Stimulated activated CD4-positive, alpha-beta T cell treated with anti-CD3 and anti-CD28 coated beads, Interleukin-12 subunit alpha, Interleukin-12 subunit beta, amount 100 ng/mL, for 4 hours (primary cell): ENCODE data around the gene CEP85L.

ENCODE experiments used
- DNase-seq: peaks from one replicate; pipeline ENCODE4 v3.0.0-alpha.2; 2020

Gene CEP85L

DNA sequence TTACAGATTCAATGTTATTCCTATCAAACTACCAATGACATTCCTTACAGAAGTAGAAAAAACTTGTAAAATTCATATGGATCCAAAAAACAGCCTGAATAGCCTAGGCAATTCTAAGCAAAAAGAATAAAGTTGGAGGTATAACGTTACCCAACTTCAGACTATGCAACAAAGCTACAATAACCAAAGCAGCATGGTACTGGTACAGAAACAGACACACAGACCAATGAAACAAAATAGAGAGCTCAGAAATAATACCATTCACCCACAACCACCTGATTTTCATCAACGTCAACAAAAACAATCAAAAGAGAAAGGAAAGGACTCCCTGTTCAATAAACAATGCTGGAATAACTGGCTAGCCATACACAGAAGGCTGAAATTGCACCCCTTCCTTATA is 120.4 kb downstream of the CEP85L start:
- no peak for DNase-seq

- no peak for DNase-seq
Measured at GRCh38 chr6:118529756-118530155, 121.6 kb downstream of the CEP85L start.

GRCh38 chr6:118528129-118528528 is 123.3 kb downstream of the CEP85L start:
- DNase-seq: no peak

DNA sequence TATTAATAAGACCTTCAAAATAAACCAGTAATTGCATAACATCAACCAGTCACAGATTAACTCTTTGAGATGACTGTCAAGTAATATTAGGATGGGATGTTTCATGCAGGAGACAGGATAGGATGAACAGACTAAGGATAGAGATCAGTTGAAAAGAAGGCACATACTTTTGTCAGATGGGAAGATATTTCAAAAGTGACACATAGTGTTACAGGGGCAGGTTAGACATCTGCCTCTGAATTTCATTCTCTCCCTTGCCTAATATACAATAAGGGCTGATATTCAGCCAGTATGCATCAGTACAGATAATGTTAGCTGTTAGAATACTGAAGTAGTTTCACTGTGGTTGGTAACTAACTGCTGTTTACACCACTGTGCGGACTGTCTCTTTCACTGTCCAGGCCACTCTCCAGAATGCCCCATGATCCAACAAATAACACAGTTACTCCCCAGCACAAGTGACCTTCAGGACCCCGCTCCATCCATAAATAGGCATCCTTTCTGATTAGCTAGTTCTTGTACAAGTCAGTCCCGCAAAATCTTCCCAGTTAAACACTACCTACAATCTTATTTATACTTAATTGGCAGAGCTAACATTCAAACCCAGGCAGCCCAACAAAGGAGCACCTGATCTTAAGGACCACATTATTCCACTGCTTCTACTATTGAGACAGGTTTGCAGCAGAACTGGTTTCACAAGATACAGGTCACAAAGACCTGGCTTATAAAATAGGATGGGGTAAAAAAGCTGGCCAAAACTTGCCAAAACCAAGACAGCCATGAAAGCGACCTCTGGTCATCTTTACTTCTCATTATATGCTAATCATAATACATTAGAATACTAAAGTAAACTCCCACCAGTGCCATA is 125.2 kb downstream of the CEP85L start:
- no peak for DNase-seq

- no peak for DNase-seq
Measured at GRCh38 chr6:118524686-118525085, 126.7 kb downstream of the CEP85L start.

GRCh38 chr6:118523216-118523615 is 128.2 kb downstream of the CEP85L start:
- DNase-seq: no peak

- no peak for DNase-seq
Measured at GRCh38 chr6:118522422-118522821, 129.0 kb downstream of the CEP85L start.

DNA sequence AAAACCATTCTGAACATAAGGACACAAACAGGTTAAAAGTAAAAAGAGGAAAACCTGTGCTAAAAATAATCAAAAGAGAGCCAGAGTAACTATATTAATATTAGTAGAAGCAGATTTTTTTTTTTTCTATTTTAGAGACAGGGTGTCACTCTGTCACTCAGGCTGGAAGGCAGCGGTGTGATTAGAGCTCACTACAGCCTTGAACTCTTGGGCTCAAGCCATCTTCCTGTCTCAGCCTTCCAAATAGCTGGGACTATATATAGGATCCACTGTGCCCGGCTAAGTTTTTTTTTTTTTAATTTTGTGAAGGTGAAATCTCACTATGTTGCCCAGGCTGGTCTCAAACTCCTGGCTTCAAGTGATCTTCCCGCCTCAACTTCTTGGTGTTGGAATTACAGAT is 136.7 kb downstream of the CEP85L start:
- DNase-seq: no peak

- no peak for DNase-seq
Measured at GRCh38 chr6:118511930-118512715, 139.3 kb downstream of the CEP85L start.

DNA sequence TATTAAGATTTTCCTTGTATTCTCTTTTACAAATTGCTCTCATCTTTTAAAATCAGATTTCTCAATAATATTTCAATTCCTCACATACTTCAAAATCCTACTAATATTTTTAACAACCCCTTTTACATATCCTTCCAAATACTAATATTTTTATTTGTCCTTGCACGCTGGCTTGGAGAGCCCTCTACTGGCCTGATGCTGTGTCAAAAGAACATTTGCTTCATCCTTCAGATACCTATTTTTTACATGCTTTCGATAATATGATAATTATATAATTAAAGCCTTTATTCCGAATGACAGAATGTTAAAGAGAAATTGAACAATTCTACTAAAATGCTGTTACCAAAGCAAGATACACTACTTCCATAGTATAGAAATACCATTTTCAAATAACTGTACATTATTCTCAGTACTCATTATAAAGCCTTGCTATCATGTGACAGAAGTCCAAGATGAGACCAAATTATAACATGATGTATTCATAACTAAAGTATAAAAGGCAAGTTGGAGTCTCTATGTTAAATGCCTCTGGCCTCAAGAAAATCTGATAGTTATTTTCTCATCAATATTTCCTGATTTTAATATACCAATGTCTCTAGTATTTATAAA is 142.3 kb downstream of the CEP85L start:
- no peak for DNase-seq

DNA sequence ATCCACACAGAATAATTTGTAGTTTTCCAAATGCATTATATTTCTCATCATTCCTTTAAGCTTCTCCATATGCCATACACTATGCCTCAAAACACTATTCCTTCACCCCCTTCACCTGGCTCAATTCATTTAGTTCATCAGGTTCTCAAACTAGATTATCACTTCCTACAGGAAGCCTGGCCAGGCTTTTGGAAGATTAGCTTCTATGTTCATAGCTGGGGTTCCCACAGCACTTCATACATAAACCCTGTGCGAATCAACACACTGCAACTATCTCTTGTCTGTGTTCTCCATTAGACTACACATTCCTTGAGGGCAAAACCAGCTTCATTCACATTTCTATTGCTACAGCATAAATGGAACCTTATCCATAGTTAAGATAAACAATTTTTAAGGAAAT is 143.8 kb downstream of the CEP85L start:
- no peak for DNase-seq

- DNase-seq: no peak
Measured at GRCh38 chr6:118506071-118506638, 145.2 kb downstream of the CEP85L start.

DNA sequence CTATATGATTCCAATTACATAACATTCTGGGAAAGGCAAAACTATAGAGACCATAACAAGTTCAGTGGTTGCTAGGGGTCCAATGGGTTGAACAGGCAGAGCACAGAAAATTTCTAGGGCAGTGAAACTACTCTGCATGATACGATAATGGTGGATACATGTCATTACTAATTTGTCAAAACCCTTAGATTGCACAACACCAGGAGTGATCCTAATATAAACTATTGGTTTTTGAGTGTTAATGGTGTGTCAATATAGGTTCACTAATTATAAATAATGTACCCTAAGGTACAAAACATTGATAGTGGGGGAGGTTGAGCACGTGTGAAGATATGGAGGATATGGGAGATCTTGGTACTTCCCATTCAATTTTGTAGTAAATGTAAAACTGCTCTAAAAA is 145.7 kb downstream of the CEP85L start:
- no peak for DNase-seq

DNA sequence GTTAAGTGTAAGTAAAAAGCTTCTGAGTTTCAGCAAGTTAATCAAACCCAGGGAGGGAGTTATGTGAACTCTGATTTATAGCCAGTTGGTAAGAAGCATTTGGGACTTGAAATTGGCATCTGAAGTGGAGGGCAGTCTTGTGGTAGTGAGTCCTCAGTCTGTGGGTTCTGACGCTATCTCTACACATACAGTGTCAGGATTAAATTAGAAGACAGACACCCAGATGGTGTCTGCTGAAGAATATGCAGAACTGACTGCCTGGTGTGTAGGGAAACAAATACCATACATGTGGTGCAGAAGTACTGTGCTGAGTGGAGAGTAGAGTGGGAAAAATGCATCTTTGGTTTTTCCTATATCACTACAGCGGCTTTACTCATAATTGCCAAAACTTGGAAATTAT is 146.8 kb downstream of the CEP85L start:
- no peak for DNase-seq

- no peak for DNase-seq
Measured at GRCh38 chr6:118502169-118502568, 149.2 kb downstream of the CEP85L start.

DNA sequence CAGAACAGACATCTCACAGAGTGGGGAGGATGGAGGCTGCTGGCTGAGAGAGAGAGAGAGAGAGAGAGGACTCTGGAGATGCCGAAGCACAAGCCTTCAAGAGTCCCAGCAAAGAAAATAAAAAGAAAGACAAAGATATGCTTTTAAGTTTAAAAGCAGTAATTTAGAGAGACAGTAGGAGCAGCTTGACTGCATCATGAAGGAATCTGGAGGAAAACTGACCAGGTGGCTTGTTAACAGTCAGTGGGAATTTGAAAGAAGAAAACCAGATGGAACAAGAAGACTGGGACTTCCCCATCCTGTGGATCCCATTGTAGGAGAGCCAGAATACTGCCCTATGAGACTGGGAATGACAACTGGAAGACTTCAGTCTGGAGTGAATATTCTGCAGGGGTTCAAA is 149.6 kb downstream of the CEP85L start:
- DNase-seq: no peak

DNA sequence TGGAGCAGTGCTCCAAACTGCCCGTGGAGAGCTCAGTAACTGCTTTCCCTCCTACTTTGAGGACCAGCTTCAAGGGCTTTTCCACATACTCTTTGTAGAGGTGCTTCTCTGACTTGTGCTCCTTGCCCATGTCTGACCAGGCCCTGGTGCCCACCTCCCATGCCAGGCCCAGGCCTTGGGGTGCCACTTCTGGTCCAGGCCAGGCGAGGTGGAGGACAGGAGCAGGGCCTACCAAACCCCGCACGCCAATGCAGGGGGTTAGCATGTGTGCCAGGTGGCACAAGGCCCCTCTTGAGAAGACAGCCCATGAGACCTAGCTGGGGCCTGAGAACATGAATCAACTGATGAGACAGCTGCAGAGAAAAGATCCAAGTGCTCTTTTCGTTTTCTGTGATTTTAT is 150.3 kb downstream of the CEP85L start:
- no peak for DNase-seq

- no peak for DNase-seq
Measured at GRCh38 chr6:118500130-118501015, 151.0 kb downstream of the CEP85L start.

DNA sequence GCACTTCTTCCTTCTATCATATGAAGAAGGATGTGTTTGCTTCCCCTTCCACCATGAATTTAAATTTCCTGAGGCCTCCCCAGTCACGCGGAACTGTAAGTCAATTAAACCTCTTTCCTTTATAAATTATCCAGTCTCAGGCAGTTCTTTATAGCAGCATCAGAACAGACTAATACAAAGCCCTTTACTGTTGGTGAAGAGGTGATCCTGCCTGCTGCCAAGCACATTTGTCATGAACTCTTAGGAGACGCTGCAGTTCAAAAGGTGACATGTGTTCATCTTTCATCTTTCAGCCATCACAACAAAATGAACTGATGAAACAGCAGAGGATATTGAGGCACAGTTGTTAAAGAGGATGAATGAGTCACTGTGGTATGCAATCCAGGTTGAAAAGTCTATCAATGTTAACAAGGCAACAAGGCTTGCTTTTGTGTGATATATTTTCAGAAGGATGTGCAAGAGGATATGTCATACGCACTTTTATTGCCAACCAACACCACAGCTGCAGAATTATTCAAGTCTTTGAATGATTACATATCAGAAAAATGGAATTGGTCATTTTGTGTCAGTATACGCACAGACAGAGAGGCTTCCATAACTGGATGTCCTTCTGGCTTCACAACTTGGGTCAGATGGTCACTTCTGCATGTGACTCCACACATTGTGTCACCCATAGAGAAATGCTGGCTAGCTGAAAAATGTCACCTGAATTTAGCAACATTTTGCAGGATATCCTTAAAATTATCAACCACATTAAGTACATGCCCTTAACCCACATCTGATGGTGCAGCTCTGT is 155.7 kb downstream of the CEP85L start:
- no peak for DNase-seq

DNA sequence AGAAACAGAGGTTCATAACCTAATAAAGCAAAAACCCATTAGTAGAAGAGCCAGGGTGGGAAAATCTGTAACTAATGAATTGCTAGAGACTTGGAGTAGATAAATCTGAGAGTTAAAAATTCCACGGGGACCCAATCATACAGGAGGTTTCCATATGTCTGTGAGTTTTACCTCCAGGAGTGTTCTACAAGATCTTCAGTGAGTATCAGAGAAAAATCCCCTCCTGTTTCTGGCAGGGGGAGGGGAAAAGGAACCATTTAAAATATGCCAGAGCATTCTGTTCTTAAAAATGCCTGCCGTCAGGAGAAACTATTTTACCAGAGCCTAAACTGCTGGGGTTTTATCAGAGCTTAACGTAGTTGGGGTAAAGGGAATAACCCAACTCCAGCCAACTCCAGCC is 157.3 kb downstream of the CEP85L start:
- DNase-seq: no peak

DNA sequence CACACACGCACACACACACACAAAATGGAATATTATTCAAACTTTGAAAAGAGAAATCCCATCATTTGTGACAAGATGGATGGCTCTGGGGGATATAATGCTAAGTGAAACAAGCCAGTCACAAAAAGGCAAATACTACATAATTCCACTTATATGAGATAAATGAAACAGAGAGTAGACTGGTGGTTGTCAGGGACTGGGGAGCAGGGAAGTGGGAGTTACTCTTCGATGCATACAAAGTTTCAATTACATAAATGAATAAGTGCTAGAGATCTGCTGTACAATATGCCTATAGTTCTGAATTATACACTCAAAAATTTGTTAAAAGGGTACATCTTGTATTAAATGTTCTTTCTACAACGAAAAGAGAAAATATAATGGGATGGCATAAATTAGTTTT is 161.4 kb downstream of the CEP85L start:
- no peak for DNase-seq

- DNase-seq: no peak
Measured at GRCh38 chr6:118488631-118489030, 162.8 kb downstream of the CEP85L start.
